8988T (cell line): ENCODE results near the gene NIBAN1.
"Not testable (repeated sequence)": the region's sequence is repeated elsewhere in the genome, so short reads cannot be mapped to it uniquely, and the experiment has no call there.

ENCODE experiments used
- DNase-seq: peaks from one replicate; pipeline ENCODE4 v3.0.0; 2011

The NIBAN1 gene

DNA sequence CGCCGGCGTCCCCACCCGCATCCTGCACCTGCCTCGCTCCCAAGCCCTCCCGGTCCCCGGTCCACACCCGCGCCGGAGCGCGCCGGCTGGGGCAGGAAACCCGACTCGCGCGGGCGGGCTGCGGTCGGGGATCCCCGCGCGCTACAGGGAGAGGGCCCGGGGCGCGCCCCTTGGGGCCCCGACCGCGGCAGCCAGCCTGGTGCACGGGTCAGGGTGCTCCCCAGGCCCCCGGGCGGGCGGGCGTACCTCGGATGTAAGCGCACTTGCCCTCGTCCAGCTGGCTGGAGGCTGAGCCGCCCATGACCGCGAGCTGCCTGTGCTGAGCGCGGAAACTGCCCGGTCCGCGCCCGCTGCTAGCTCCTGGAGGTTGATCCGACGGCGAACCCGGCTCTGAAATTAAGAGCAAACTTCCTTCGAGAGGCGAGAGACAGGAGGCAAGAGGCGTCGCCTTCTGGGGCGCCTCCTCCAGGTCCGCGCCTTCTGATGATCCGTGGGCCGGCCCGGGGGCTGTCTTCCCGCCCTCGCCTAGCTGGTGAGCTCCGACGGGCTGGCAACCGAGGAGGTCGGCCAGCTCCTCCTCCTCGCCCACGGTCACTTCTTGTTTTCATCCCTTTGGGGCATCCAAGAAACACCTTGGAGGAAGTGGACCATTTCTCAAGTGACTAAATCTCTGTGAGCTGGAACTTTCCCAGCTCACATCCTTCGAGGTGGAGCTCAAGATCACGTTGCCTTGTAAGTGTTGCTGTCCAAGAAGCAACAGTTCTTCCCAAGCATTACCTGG lies at the start of gene NIBAN1:
Gene NIBAN1, minus strand, starts transcription at position 453 of the 781 bp plus-strand sequence. Its CDS starts 152 bp downstream, at position 301.
- peak; percentile 37 for DNase-seq

DNA sequence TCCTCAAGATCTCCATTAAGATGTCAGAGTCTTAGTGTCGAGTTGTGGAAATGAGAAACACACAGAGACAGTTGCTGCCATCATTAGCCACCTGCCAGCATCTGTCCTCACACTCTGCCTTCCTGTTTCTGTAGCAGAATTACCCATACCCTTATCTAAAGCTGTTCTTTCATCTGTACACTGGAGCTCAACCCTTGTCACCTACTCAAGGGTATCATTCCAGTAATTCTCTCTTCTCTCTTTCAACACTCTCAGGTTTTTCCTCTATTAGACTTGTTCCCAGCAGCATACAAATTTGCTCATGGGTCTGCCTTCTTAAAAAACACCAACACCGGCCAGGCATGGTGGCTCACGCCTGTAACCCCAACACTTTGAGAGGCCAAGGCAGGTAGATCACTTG lies 43.7 kb upstream of the NIBAN1 start:
- no peak for DNase-seq

- no peak for DNase-seq
Measured at GRCh38 chr1:185017338-185017737, 43.0 kb upstream of the NIBAN1 start.

- DNase-seq = no peak
Measured at GRCh38 chr1:185016880-185017279, 42.6 kb upstream of the NIBAN1 start.

DNA sequence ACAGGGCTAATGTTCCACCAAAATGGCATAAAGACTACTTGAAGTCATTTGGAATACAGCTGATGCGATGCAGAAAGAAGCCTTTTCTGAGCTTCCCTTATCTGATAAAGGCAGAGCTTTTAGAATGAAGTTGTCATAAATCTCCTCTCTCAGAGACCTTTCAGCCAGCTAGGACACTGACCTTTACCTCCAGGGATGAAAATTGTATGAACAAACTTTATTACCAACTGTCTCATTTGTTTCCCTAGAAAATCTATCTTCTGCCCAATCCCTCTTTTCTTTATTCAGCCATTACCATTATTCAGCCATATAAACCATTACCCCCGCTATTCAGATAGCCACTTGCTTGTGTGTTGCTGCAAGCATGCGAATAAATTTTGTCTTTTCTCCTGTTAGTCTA lies 41.3 kb upstream of the NIBAN1 start:
- DNase-seq = no peak

DNA sequence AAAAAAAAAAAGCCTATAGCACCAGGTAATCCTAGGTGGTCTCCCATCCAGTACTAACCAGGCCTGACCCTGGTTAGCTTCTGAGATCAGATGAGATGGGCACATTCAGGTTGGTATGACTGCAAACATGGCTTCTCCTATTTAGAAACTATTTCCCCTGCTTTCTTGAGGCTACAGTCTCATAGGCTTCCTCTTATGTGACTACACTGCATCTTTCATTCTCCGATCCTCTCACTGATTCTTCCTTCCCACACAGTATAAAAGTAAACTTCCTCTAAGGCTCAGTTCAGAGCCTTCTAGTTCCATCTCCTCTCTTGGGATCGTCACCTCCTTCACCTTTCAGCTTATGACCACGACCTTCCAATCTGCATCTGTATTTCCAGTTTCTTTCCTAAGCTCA lies 40.6 kb upstream of the NIBAN1 start:
- DNase-seq = no peak

DNA sequence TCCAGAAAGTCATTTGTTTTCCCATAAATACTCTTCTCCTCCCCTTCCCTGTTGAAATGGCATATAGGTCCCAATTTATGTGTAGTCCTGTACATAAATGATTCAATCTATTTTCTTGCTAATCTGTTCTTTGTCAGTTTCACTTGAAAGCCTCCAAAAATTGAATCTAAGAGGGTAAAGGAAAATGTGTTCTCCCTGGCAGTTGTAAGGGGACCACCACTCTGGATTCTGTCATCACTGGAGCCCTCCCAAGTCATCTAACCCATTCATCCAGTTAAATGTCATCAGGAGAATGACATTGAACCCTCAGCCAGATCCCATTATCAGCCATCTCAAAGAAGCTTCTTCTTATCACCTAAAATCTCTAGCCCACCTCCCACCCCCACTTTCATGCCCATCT lies 36.1 kb upstream of the NIBAN1 start:
- no peak for DNase-seq

DNA sequence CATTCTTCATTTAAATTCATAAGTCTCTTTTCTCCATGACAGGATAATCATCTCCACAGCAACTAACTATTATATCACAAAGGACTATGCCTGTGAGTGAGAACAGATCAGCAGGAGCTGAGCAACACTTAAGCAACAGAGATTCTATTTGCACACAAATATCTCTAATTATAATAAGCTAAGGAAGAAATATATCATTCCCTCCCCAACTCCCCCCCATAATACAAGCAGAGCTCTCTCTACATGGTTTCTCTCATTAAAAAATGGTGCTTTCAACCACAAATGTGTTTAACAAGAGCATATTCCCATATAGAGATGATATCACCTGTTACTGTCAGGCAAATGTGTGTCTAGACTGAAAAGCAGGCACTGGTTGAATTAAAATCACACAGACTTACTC lies 34.5 kb upstream of the NIBAN1 start:
- no peak for DNase-seq

- not testable (repeated sequence) for DNase-seq
Measured at GRCh38 chr1:185001312-185001880, 27.1 kb upstream of the NIBAN1 start.

GRCh38 chr1:184999974-185000373 lies 25.7 kb upstream of the NIBAN1 start:
- DNase-seq = not testable (repeated sequence)

- no peak for DNase-seq
Measured at GRCh38 chr1:184994301-184994700, 20.0 kb upstream of the NIBAN1 start.

GRCh38 chr1:184992271-184992670 lies 18.0 kb upstream of the NIBAN1 start:
- no peak for DNase-seq

GRCh38 chr1:184990204-184990603 lies 15.9 kb upstream of the NIBAN1 start:
- no peak for DNase-seq

GRCh38 chr1:184988506-184988905 lies 14.2 kb upstream of the NIBAN1 start:
- DNase-seq = no peak

- DNase-seq = no peak
Measured at GRCh38 chr1:184987696-184988095, 13.4 kb upstream of the NIBAN1 start.

DNA sequence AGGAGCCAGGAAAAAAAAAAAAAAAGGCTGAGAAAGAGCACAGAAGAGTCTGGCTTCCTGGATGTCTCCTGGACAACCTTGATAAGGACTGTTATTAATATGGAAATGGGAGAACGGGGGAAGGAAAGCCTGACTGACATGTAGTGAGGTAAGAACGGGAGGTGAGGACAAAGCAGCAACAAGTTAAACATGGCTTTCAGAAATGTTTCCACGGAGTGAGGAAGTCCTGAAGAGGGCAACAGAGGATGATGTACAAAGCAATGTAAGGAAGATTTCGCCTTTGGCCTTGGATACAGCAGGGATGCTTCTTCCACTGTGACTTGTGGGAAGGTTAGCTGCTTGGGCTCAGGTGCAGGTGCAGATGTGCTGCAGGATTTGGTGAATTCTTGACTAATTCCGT lies 11.9 kb upstream of the NIBAN1 start:
- DNase-seq = no peak

DNA sequence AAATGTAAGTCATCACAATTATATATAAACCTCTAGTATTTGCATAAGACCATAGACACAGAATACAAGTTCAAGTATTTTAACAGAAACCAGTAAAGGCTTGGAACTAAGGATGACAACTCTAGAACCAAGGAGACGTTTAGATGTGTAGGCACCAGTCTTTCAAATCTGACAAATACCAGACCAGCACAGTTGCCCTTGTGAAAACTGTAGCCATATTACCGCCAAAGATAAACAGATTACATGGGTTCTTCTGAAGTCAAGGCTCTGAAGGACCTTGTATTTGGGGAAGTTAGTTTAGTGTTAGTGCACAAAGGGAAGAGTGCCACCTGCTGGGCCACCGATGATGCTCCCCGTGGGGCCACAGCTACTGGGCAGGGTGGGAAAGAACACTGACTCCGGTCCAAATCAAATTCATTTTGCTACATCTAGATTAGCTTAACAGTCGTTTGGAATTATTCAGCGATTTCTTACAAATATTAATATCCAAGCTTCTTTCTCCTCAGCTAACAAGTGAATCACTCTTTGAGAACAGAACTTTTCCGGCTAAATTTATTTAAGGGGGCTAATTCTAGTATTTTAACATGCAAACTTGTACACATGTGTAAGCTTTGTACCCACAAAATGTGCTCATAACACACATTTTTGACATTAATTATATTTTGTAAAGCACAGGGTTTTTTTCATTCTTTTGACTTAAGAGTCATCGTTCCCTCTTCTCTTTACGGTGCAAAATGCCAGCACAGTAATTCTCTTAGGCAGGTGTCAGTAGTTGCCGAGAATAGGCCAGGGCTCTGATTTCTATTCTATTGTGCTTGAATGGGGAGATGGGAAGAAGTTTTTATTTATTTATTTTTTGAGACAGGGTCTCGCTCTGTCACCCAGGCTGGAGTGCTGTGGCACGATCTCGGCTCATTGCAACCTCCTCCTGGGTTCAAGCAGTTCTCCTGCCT lies 8.0 kb upstream of the NIBAN1 start:
- peak; percentile 27 for DNase-seq

DNA sequence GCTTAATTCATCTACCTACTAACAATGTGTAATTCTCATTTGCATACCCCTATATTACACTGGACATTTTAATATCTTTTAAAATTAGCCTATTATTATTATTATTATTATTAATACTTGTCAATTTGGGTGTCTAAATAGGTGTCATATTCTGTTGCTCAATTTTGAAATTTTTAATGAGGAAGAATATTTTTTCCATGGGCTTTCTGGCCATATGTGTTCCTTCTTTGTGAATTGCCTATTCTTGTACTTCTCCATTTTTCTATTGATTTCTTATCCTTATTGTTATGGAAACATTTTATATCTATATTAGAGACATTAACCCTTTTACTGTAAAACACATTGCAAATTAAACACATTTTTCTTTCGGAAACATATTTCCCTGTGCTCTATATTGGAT lies 6.4 kb upstream of the NIBAN1 start:
- DNase-seq = no peak

DNA sequence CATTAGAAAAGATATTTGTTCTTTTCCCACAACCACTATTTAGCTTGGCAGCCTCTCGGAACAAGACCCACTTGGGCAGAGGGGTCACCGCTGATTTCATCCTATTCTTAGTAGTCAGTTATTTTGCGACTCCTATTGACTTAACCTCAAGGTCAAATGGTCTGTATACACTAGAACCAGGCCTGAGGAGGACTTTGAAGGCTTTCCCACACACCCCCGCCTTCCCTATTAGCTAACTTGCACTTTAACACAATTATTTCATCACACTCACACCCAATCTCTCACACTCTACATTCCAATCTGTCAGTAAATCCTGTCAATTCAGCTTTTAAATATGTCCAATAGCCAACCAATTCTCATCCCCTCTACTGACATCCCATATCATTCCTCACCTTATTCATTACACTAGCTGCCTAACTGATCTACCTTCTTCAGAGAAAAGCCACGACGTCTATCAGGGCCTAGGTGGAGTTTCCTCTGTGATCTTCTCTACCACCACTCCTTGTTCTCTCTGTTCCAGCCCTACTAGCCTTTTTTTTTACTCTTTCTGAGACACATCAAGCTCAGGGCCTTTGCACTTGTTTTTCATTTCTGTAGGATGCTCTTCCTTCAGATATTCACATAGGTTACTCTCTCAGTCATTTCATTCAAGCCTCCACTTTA lies 1.0 kb upstream of the NIBAN1 start:
- DNase-seq = no peak

- DNase-seq = no peak
Measured at GRCh38 chr1:184974837-184975115, 468 bp upstream of the NIBAN1 start.

GRCh38 chr1:184973272-184974055 lies 844 bp downstream of the NIBAN1 start:
- DNase-seq = no peak

DNA sequence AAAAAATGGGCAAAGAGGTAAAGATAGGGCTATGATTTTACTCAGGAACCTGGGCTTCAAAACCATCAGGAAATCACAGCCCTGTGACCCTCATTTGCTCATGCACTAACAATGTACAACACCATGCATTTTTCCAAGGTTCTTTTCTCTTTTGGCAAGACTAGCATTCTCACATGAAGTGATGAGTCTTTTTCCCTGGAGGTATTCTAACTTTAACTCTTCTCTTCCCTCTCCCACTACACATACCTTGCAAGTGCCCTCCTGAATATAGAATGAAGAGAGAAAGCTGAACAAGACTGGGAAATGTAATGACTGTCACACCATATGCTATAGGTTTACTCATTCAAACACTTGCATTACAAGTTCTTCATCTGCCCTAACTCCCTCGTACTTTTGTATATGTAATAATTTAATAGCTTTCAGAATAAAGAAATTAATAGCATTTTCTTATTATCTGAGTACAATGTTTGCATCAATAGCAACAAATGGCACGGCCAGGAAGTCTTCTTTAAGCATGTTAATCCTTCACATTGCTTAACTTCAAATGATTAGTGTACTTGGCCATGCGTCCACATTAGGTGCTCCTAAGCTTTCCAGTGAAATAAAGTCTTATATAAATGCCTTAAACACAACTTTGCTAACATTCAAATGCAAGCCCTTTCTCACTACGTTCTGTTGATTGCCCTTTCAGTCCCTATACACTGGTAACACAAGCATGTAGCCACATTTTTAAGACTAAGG lies 1.8 kb downstream of the NIBAN1 start:
- no peak for DNase-seq
